ENCODE results near the gene CBFA2T2.

GRCh38 chr20:33583143-33583542, 93.2 kb downstream of the CBFA2T2 start:
- TF ChIP-seq, protein P1, sequence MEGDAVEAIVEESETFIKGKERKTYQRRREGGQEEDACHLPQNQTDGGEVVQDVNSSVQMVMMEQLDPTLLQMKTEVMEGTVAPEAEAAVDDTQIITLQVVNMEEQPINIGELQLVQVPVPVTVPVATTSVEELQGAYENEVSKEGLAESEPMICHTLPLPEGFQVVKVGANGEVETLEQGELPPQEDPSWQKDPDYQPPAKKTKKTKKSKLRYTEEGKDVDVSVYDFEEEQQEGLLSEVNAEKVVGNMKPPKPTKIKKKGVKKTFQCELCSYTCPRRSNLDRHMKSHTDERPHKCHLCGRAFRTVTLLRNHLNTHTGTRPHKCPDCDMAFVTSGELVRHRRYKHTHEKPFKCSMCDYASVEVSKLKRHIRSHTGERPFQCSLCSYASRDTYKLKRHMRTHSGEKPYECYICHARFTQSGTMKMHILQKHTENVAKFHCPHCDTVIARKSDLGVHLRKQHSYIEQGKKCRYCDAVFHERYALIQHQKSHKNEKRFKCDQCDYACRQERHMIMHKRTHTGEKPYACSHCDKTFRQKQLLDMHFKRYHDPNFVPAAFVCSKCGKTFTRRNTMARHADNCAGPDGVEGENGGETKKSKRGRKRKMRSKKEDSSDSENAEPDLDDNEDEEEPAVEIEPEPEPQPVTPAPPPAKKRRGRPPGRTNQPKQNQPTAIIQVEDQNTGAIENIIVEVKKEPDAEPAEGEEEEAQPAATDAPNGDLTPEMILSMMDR (IDR thresholded peaks at IDR 0.05; ENCODE audit: borderline replicate concordance, extremely low read depth, low read length, poor library complexity, severe bottlenecking) = no peak
- no peak for TF ChIP-seq EZH2 (IDR thresholded peaks at IDR 0.05; ENCODE audit: borderline replicate concordance, low read depth, low read length, severe bottlenecking)

Measured in DND-41 (cell line).